COLO668 (cell line): ENCODE measurements around the gene NR6A1.

ENCODE experiments used
- DNase-seq: peaks from one replicate; lab custom pipeline; 2025; ENCODE audit not compliant: unreplicated experiment; lab: John Stamatoyannopoulos, UW

Gene NR6A1

GRCh38 chr9:124590889-124591641, 180.0 kb downstream of the NR6A1 start:
- DNase-seq: no peak

DNA sequence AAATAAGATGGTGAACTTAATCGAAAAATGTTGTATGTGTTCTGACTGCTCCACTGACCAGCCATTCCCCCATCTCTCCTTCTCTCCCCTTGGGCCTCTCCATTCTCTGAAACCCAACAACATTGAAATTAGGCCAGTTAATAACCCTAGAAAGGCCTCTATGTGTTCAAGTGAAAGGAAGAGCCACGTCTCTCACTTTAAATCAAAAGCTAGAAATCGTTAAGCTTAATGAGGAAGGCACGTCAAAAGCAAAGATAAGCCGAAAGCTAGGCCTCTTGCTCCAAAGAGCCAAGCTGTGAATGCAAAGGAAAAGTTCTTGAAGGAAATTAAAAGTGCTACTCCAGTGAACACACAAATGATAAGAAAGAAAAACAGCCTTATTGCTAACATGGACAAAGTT, 186.5 kb downstream of the NR6A1 start:
- no peak for DNase-seq

GRCh38 chr9:124583134-124583533, 188.0 kb downstream of the NR6A1 start:
- no peak for DNase-seq

- DNase-seq: no peak
These were observed 190.9 kb downstream of the NR6A1 start for GRCh38 chr9:124580186-124580585.

GRCh38 chr9:124576751-124577150, 194.4 kb downstream of the NR6A1 start:
- no peak for DNase-seq

GRCh38 chr9:124574534-124575375, 196.4 kb downstream of the NR6A1 start:
- DNase-seq: no peak

DNA sequence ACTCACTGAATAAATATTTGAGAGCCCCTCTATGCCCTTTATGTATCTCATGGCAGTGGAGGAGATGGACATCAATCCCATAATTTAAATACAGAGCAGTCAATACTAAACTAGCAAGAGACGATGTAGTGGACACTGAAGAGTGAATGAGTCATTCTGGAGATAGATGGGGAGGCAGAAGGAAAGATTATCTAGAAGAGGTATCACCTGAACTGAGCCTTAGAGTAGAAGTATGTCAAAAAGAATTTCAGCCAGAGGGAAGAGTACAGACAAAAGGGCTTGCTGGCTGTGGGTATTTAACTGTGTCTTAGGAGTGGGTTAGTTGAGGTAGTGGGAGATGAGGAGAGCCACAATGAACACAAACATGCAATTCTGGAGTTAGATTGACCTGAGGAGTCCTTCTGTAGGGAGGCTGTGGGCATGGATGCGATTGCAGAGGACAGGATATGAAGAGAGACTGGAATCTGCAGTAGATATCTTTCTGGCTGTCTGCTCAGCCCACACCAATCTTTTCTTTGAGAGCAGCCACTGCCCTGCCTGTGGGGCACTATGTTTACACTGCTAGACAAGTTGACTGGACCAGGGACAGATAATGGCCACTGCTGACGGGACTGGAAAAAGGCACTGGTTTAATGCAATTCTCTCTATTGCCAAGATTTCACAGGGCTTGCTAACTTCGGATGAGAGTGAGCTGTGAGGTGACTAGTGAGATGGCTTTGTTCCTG, 200.0 kb downstream of the NR6A1 start:
- no peak for DNase-seq

- DNase-seq: no peak
These were observed 201.2 kb downstream of the NR6A1 start for GRCh38 chr9:124569942-124570341.

DNA sequence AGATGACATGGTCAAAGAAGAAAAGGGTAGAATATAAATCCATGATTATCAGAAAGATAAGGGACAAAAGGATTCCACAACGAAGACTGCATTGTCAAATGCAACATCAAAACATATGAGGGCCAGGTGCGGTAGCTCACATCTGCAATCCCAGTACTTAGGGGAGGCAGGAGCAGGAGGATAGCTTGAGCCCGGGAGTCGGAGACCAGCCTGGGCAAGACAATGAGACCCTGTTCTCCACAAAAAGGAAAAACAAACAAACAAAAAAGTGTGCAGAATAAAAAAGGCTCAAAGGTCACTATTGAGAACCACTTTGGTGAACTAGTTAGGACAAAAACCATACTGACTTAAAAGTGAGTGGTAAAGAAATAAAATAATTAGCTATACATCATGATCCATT, 203.7 kb downstream of the NR6A1 start:
- DNase-seq: peak; percentile 10

DNA sequence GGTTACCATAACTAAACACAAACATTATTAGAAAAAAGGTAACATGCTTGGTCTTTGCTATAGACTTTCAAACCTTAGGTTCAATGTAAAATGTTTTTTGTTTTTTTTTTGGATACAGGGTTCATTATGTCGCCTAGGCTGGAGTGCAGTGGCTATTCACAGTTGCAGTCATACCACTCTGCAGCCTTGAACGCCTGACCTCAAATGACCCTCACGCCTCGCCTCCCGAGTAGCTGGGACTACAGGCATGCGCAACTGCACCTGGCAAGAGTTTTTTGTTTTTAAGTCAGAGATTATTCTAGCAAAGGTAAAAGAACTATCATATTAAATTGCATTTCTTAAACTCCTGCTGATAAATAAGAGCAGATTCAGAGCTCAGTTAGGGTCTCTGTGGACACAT, 208.8 kb downstream of the NR6A1 start:
- DNase-seq: no peak

DNA sequence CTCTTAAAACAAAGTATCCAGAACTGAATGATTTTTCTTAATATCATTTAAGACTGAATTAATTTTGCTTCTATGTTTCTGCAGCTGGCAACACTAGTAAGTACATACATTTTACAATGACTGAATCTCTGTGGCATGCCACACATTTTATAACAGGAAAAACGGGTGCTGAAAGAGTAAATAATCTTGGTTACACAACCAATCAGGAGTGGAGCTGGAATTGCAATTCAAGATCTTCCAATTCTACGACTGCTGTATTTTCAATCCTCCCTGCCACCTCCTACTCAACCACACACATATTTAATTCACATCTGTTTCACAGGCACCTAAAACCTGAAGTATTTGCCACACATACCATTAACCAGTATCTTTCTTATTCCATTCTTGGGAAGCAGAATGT, 211.2 kb downstream of the NR6A1 start:
- DNase-seq: no peak

DNA sequence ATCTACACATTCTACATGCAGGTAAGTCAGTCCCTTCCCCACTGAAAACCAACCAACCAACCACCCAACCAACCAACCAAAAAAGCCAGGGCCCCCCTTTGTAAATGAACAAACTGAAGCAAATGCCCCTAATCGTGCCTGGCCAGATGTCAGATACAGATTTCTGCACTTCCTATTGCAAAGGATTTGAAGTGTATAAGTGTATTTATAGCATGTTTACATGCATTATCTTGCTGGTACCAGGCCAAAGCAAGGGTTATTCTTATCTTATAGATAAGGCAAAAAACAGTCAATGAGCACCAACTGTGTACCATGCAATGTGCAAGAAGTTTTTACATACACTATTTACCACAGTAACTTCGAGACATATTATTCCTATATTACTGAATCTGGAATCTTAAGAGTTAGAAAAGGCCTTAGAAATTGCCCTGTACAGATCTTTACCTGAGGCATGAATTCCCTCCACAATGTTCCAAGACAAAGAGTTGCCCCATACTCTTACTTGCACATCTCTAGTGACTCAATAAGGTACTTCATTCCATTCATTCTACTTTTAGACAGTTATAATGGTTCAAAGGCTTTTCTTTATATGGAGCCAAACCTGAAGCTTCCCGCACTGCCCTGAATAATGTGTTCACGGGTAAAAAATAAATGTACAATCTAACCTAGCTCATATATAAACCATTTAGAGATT, 212.2 kb downstream of the NR6A1 start:
- DNase-seq: no peak

DNA sequence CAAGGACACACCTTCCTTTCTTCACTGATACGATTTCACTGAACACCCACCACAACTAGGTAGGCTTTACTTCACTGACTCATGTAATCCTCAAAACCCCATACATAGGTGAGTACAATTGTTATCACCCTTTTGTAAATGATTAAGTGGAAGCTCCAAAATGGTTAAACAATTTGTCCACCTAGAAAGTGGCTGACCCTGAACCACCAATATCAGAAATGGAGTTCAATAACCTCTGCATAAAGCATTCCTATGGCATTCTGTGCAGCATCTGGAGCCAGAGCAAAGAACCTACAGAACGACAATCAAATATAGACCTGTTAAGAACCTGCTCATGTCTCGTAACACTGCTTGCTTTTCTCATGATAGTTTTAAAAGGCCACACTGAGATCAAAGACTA, 213.2 kb downstream of the NR6A1 start:
- no peak for DNase-seq

- no peak for DNase-seq
These were observed 216.1 kb downstream of the NR6A1 start for GRCh38 chr9:124555043-124555442.

GRCh38 chr9:124553738-124554137, 217.4 kb downstream of the NR6A1 start:
- DNase-seq: no peak

DNA sequence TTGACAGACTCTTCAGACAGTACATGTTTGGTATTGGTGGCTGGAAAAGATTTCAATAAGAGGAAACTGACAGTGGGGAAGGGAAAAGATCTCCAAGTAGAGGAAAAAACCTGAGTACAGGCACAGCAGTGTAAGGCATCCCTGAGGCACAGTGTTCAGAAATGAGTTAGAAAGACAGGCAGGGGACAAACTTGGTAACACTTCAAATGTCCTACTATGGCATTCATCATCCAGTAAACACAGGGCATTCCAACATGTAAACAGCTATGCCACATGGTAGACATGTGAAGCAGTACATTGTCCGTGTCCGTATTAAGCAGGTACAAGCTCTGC, 218.9 kb downstream of the NR6A1 start:
- no peak for DNase-seq

GRCh38 chr9:124551472-124552272, 219.4 kb downstream of the NR6A1 start:
- peak; percentile 13 for DNase-seq

- no peak for DNase-seq
These were observed 221.0 kb downstream of the NR6A1 start for GRCh38 chr9:124550072-124550471.

GRCh38 chr9:124549016-124549415, 222.1 kb downstream of the NR6A1 start:
- DNase-seq: no peak

DNA sequence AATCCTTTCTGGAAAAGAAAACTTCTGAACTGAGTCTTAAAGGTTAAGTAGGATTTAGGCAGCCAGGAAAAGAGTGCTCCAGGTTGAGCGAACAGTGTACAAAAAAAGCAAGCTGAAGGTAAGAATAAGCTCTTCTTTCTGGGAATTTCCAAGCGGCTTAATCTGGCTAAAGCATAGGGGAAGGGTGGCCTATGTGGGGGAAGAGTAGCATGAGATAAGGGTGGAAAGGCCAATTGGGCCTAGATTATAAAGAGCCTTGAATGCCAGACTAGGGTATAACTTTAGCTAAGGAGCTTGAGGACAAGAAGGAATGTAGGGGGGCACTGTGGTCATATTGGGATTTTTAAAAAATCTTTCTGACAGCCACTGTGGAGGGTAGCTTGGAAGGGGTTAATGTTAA, 226.6 kb downstream of the NR6A1 start:
- DNase-seq: no peak
